ENCODE measurements around the gene FAM177B.

DNA sequence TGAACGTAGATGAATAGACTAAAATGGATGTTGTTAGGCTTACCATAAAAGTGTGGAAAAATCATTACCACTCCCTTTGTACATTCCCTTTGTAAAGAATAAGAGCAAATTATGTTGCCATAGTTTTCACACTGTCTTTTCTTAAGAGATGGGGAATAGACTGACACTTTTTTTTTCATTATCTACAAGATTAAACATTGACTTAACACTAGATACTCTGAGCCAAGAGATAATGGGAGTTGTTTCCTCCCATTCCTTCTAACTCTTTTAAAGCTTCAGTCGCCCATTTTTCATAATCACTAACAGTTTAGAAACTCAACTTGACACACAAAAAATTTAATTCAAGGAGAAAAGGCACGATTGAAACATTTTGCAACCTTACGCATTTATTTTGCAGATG is 34.8 kb upstream of the FAM177B start:
- TF ChIP-seq SP1 (IDR thresholded peaks at IDR 0.05) (no peak), LEF1 (IDR thresholded peaks at IDR 0.05; ENCODE audit: borderline replicate concordance) (no peak), ELF4 (IDR thresholded peaks at IDR 0.05) (no peak), FOXK2 (IDR thresholded peaks at IDR 0.05) (no peak), FOXM1 (IDR thresholded peaks at IDR 0.05; ENCODE audit: borderline replicate concordance) (no peak)

Measured in HEK293T (cell line).